ENCODE data around the gene OR10G3. TPM values are rescaled to one million over a fixed set of nuclear protein-coding genes. Genes with fewer than 3 reads are reported as not detected.

Gene OR10G3
- total RNA-seq, 1 experiment from 2014 or later, result not detected

DNA sequence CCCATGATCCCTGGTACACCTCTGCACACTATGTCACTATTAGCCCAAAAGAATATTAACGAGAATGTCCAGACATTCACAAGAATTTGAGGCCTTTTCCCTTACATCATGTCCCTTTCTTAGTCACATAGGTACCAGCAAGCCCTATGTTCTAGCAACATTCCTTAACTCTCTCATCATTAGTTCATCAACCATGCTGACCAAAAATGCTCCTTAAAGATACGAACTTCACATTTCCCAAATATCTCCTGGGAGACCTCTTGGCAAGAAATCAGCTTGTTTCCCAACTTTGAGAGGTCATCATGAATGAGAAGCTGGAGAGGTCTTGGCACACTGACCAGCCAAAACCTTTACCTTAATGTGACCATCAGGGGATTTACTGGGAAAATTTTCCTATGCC, 58.4 kb downstream of the OR10G3 start:
- Histone ChIP-seq H3K9ac (ENCODE audit: low read length) (no peak overlapping the region), H4K20me1 (ENCODE audit: insufficient read depth, low read depth, low read length) (no peaks in the 10 kb centered on the region), H3K4me3 (ENCODE audit: low read length) (no peak overlapping the region), H2AFZ (ENCODE audit: low read length) (no peak overlapping the region), H3K36me3 (ENCODE audit: insufficient read depth, low read length) (no peaks in the 10 kb centered on the region), H3K27me3 (ENCODE audit: low read length) (no peaks in the 10 kb centered on the region), H3K4me2 (ENCODE audit: low read depth, low read length, poor library complexity, severe bottlenecking) (no peak overlapping the region), H3K4me1 (ENCODE audit: low read length) (peaks cover 4% of the 10 kb centered on the region), H3K9me2 (replicated peaks; ENCODE audit: insufficient read depth, low read length) (no peaks in the 10 kb centered on the region), H3K27ac (ENCODE audit: low read length) (no peak overlapping the region), H3K9me3 (ENCODE audit: low read length) (no peaks in the 10 kb centered on the region), H3K79me2 (ENCODE audit: low read length) (no peaks in the 10 kb centered on the region)
- no peak for DNase-seq

DNA sequence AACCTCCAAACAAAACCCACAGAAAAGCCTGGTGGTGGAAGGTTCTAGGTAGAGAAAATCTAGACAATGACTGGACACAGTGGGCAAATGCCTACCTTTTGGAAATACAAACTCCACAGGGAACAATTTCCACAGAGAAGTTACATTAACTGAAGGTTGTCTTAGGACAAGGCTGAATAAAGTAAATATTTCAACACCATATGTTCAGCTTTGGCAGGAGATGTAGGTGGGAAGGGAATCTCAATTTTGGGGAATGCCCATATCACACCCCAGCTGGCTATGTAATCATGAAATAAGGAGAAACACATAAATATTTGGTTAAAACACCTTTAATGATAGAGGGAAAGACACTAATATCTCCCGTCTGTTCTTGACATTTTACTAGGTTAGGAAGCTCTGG, 59.1 kb downstream of the OR10G3 start:
- Histone ChIP-seq H3K9me2 (replicated peaks; ENCODE audit: insufficient read depth, low read length) (no peaks in the 10 kb centered on the region), H3K27me3 (ENCODE audit: low read length) (no peaks in the 10 kb centered on the region), H3K4me2 (ENCODE audit: low read depth, low read length, poor library complexity, severe bottlenecking) (no peak overlapping the region), H3K79me2 (ENCODE audit: low read length) (no peaks in the 10 kb centered on the region), H3K4me3 (ENCODE audit: low read length) (no peak overlapping the region), H3K4me1 (ENCODE audit: low read length) (no peaks in the 10 kb centered on the region), H3K9ac (ENCODE audit: low read length) (no peak overlapping the region), H3K36me3 (ENCODE audit: insufficient read depth, low read length) (no peaks in the 10 kb centered on the region), H2AFZ (ENCODE audit: low read length) (no peak overlapping the region), H3K27ac (ENCODE audit: low read length) (no peak overlapping the region), H3K9me3 (ENCODE audit: low read length) (no peaks in the 10 kb centered on the region), H4K20me1 (ENCODE audit: insufficient read depth, low read depth, low read length) (no peaks in the 10 kb centered on the region)
- no peak for DNase-seq

DNA sequence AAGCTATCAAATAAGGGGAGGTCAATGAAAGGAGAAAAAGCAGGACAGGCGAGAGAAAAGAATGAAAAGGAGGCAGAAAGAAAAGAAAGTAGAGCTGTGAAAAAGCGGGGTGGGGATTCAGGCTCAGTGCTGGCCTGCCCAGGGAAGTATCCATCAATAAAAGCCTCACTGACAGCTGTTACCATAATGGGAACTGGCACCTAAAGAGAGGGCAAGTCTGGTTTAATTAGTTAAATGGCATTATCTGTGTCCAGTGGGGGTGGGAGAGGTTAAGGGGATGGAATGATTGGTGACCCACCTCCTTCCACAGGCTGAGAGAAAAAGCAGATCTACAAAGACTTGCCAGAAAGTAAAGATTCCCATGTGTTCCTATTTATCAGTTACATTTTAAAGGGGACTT, 61.2 kb downstream of the OR10G3 start:
- DNase-seq, result no peak
- Histone ChIP-seq H3K36me3 (ENCODE audit: insufficient read depth, low read length) (no peaks in the 10 kb centered on the region), H3K27ac (ENCODE audit: low read length) (no peak overlapping the region), H3K9me2 (replicated peaks; ENCODE audit: insufficient read depth, low read length) (no peaks in the 10 kb centered on the region), H4K20me1 (ENCODE audit: insufficient read depth, low read depth, low read length) (no peaks in the 10 kb centered on the region), H3K4me2 (ENCODE audit: low read depth, low read length, poor library complexity, severe bottlenecking) (no peak overlapping the region), H3K9me3 (ENCODE audit: low read length) (no peaks in the 10 kb centered on the region), H3K27me3 (ENCODE audit: low read length) (no peaks in the 10 kb centered on the region), H2AFZ (ENCODE audit: low read length) (no peak overlapping the region), H3K4me3 (ENCODE audit: low read length) (no peak overlapping the region), H3K9ac (ENCODE audit: low read length) (no peak overlapping the region), H3K4me1 (ENCODE audit: low read length) (no peaks in the 10 kb centered on the region), H3K79me2 (ENCODE audit: low read length) (no peaks in the 10 kb centered on the region)

Other genes with a start within 250 kb of the OR10G3 start
- gene SUPT16H, start 196.1 kb downstream of the OR10G3 start, total RNA-seq (2014; rRNA removed; shearing (Covaris generic); ENCODE audit: low replicate concordance), result 102 and 126 TPM in 2 replicates
- gene CHD8, start 124.0 kb downstream of the OR10G3 start, total RNA-seq (2014; rRNA removed; shearing (Covaris generic); ENCODE audit: low replicate concordance), result 152 and 158 TPM in 2 replicates
- 37.6 and 40.3 TPM in 2 replicates for gene RAB2B, start 103.1 kb downstream of the OR10G3 start, total RNA-seq (2014; rRNA removed; shearing (Covaris generic); ENCODE audit: low replicate concordance)
- gene TOX4, start 102.9 kb downstream of the OR10G3 start, total RNA-seq (2014; rRNA removed; shearing (Covaris generic); ENCODE audit: low replicate concordance), result 32.3 and 56.7 TPM in 2 replicates
- 83.1 and 105 TPM in 2 replicates for gene METTL3, start 68.7 kb downstream of the OR10G3 start, total RNA-seq (2014; rRNA removed; shearing (Covaris generic); ENCODE audit: low replicate concordance)
- gene SALL2, start 53.7 kb downstream of the OR10G3 start, total RNA-seq (2014; rRNA removed; shearing (Covaris generic); ENCODE audit: low replicate concordance), result not detected in 2 replicates
- gene OR10G2, start 54.9 kb upstream of the OR10G3 start, total RNA-seq (2014; rRNA removed; shearing (Covaris generic); ENCODE audit: low replicate concordance), result not detected in 2 replicates
- gene OR4E2, start 73.8 kb upstream of the OR10G3 start, total RNA-seq (2014; rRNA removed; shearing (Covaris generic); ENCODE audit: low replicate concordance), result not detected in 2 replicates
- gene OR4E1, start 93.7 kb upstream of the OR10G3 start, total RNA-seq (2014; rRNA removed; shearing (Covaris generic); ENCODE audit: low replicate concordance), result not detected in 2 replicates

All from Karpas-422 (cell line).